Muscle layer of colon (tissue), 2 donors: ENCODE results near the gene CACNA2D4.

Experiments
- H3K27ac ChIP-seq: one replicate; pipeline ENCODE4 v1.7.0; 2013; ENCODE audit warnings: low read depth, mild to moderate bottlenecking, low read length, moderate library complexity
- H3K27me3 ChIP-seq, 2 donors: one replicate each; pipeline ENCODE4 v1.7.0; 2013; ENCODE audit warnings: low read length in 2 of 2, mild to moderate bottlenecking in 2 of 2; ENCODE audit not compliant: insufficient read depth in 2 of 2, control insufficient read depth in 1 of 2
- H3K36me3 ChIP-seq: one replicate; pipeline ENCODE4 v1.7.0; 2013; ENCODE audit warnings: mild to moderate bottlenecking, low read length; ENCODE audit not compliant: insufficient read depth
- H3K4me1 ChIP-seq: one replicate; pipeline ENCODE4 v1.7.0; 2013; ENCODE audit warnings: mild to moderate bottlenecking, low read length; ENCODE audit not compliant: insufficient read depth
- H3K4me3 ChIP-seq, 2 donors: one replicate each; pipeline ENCODE4 v1.7.0; 2013; ENCODE audit warnings: low read length in 2 of 2, low read depth in 1 of 2, mild to moderate bottlenecking in 1 of 2, moderate library complexity in 1 of 2
- H3K9ac ChIP-seq: one replicate; pipeline ENCODE4 v1.7.0; 2013; ENCODE audit warnings: low read length
- H3K9me3 ChIP-seq: one replicate; pipeline ENCODE4 v1.7.0; 2013; ENCODE audit warnings: mild to moderate bottlenecking, low read length
- donor health status: abdominal sarcoma.
- donor health status: Adenocarcinoma of cecum.

Gene CACNA2D4

DNA sequence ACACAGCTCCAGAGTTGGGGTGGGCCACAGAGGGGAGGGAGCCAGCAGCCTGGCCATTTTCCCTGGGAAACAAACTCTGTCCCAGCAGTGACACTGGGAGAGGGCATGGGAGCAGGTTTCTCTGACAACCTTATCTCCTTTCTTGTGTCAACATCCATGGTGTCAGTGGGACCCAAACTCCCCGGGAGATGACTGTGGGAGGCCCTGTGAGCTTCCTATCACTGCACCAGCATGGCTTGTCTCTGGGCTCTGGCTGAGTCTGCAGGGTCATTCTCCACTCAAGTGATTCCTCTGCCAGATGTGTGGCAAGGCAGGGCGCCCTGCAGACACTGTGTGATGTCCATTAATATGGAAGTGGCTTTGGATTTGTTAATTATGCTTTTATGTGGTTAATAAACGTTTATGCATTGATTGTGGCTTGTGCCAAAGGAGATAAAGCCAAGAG, 88.0 kb downstream of the CACNA2D4 start:
- no peak overlapping the region for H3K9ac ChIP-seq
- no peak overlapping the region for H3K4me3 ChIP-seq
- no peaks in the 10 kb centered on the region for H3K9me3 ChIP-seq
- H3K27ac ChIP-seq = no peak overlapping the region
- H3K36me3 ChIP-seq = no peaks in the 10 kb centered on the region
- peaks cover 3 to 12% of the 10 kb centered on the region in 2 donors for H3K27me3 ChIP-seq
- no peaks in the 10 kb centered on the region for H3K4me1 ChIP-seq

DNA sequence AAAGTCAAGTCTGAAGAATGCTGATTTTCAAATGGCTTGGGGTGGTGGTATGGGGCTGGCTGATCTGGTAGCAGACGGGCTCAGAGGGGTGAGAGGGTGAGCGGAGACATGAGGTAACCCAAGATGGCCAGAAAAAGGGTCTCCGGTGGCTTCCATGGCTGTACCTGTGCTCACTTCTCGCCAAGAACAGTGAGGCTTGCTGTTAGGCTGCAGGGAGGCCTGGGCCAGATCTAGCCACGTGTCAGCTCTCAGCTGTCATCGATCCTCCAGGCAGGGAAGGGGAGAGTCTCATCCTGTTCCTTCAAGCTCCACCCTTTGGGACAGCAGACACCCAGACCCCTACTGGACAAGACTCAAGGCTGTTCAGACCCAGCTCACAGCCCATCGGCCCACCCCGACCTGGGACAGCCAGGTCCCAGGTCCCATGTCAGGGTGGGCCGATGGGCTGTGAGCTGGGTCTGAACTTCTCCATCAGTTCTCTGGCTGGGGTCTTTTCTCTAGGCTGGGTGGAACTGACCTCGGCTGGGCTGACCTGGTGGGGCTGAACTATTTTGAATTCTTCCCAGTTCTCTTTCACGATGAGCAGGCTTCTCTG, 89.0 kb downstream of the CACNA2D4 start:
- Histone ChIP-seq H3K27ac (no peak overlapping the region), H3K9ac (no peak overlapping the region), H3K9me3 (no peaks in the 10 kb centered on the region), H3K4me1 (no peaks in the 10 kb centered on the region), H3K27me3 (peaks cover 3 to 12% of the 10 kb centered on the region in 2 donors), H3K4me3 (no peak overlapping the region), H3K36me3 (no peaks in the 10 kb centered on the region)

DNA sequence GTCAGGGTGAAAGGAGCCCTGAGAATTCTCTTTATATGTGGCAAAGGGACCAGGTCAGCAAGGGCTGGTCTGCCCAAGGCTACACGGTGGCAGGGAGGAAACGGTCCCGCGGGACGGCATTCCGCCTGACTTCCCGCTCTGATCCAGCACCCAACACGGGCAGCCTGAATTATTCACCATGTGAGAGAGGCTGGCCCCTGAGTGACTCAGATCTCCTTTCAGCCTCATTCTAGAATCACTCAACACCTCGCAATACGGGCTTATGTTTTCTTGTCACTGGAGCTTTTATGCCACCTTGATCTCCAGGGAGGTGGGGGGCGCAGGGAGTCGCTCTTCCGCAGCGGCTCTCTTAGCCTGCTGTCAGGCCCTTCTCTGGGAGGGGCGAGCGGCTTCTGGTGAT, 89.6 kb downstream of the CACNA2D4 start:
- Histone ChIP-seq H3K4me3 (no peak overlapping the region), H3K9me3 (no peaks in the 10 kb centered on the region), H3K9ac (no peak overlapping the region), H3K27ac (no peak overlapping the region), H3K27me3 (peaks cover 8 to 12% of the 10 kb centered on the region in 2 donors), H3K36me3 (no peaks in the 10 kb centered on the region), H3K4me1 (no peaks in the 10 kb centered on the region)

DNA sequence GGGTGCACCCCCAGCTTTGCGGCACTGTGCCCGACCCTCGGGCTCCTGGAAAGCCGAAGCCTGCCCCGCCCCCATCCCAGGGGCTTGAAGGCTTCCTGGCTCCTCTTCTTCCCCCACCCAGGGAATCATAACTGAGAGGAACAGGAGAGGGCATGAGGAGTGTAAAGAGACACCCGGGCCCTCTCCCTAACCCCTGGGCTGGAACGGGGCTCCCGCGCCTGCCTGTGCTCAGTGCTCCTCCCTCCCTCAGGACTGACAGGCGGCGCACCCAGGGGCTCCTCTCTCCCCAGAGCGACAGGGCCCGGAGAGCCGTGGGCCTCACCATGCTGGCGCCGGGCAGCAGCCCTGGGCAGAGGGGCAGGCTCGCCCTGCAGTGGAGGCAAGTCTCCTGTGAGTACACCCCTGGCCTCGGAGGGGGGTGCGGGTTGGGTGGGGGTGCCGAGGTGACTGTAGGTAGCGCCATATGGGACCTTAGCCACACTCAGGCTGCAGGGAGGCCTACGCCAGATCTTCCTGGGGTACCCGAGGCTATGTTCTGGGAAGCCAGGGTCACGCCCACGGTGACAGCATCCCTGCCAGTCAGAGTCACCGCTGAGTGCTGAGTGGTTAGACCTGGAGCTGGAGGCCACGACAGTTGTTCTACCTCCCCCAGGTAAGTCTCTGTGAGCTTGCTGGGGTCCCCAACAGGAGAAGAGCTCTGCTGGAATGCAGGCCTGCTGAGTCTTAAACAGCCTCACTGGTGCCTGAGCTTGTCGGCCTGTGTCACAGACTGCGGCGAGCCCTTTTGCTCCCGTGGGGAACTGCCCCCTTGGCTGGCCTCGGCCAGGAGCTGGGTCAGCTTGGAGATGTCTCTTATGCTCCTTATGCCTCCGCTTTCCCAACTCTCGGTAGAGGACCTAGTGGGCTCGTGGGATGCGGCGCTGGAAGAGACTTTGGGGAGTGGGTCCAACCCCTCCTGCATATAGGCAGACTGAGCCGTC, 90.3 kb downstream of the CACNA2D4 start:
- H3K9ac ChIP-seq = no peak overlapping the region
- H3K27ac ChIP-seq = no peak overlapping the region

DNA sequence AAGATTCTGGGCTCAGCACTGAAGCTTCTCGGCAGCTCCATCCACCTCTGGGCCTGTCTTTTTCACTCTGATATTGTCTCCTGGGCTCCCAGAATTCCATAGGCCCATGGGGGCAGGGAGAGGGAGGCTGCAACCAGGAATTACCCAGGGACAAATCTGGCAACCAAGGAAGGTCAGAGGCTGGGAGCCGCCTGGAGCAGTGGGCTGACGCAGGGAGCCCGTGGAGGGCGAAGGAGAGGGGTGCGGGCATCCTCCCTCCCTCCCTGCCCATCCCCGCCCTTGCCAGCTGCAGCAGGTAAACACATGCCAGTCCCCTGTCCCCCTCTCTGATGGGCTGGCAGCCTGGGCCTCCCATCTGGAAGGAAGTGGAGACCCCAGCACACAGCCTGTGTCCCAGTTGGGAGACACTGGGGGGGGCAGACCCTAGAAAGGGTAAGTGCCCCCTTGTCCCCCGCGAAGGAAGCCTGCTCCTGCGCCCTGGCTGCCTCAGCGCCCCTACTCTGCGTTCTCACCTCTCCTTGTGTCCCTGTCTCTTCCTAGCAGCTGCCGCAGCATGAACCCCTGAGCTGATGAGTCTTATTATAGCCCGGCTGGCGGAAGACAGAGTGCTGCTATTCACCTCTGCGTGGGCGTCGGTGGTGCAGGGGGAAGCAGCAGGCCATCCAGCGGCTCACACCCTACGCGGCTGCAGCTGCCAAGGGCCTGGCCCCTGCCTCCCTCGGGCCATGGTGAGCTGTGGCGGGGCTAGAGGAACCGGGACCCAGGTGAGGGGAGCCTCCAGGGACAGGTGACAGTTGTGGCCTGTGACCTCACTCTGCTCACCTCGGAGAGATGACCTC, 91.4 kb downstream of the CACNA2D4 start:
- Histone ChIP-seq H3K36me3 (no peaks in the 10 kb centered on the region), H3K27ac (no peak overlapping the region), H3K9me3 (no peaks in the 10 kb centered on the region), H3K4me3 (no peak overlapping the region), H3K27me3 (peaks cover 12 to 26% of the 10 kb centered on the region in 2 donors), H3K9ac (no peak overlapping the region), H3K4me1 (no peaks in the 10 kb centered on the region)

More for the DNA sequence above, 90.3 kb downstream of the CACNA2D4 start:
- no peaks in the 10 kb centered on the region for H3K36me3 ChIP-seq
- no peaks in the 10 kb centered on the region for H3K9me3 ChIP-seq
- H3K4me1 ChIP-seq = no peaks in the 10 kb centered on the region
- no peak overlapping the region for H3K4me3 ChIP-seq
- H3K27me3 ChIP-seq = peaks cover 12 to 16% of the 10 kb centered on the region in 2 donors

DNA sequence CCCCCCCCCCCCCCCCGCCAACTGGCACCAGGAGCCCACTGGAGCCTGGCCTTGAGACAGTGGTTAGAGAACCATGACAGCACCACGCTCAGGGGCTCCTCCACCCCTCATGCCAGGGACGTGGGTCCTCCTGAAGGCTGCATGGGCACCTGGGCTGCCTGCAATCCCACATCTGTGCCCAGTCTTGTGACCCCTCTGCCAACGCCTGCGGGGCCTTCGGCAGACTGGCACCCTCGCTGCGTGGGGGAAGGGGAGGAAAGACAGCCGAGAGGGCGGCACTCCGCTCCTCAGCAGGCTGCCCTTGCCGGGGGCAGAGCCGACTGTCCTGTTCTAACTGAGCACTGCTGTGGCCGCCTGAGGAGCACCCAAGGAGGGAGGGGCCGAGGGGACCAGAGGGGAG, 92.1 kb downstream of the CACNA2D4 start:
- no peak overlapping the region for H3K27ac ChIP-seq
- H3K4me1 ChIP-seq = no peaks in the 10 kb centered on the region
- H3K36me3 ChIP-seq = no peaks in the 10 kb centered on the region
- H3K27me3 ChIP-seq = peaks cover 7 to 33% of the 10 kb centered on the region in 2 donors
- H3K9ac ChIP-seq = no peak overlapping the region
- no peaks in the 10 kb centered on the region for H3K9me3 ChIP-seq
- no peak overlapping the region for H3K4me3 ChIP-seq

DNA sequence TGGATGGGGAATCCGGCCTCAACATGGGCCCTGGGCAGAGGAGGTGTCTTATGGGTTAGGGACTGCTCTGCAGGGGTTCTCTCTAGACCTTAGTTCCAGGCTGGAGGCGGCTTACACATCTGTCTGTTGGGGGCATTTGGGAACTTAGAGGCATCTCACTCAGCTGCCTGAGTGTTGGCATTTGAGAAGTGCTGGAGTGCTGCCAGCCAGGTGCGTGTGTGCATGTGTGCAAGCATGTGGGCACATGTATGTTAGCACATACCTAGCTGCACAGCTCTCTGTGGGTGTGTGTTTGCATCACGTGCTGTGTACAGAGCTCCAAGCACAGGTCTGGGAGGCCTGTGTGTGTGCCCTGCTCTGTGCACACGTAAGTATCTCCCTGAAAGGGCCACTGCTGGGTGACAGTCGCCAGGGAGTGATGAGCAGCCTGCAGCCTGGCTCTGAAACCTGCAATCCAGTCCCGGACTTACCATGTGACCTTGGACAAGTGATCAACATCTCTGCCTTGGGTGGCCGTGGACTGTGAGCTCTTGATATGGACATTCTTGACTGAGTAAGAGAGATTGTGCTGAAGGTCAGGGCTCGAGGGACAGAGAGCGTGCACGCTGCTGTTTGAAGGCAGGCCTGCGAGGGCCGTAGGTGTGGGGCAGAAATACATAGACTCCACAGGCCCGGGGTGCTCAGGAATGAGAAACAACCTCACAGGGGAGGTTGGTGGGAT, 92.9 kb downstream of the CACNA2D4 start:
- H3K4me1 ChIP-seq = no peaks in the 10 kb centered on the region
- H3K36me3 ChIP-seq = no peaks in the 10 kb centered on the region
- H3K27ac ChIP-seq = no peak overlapping the region
- no peak overlapping the region for H3K4me3 ChIP-seq
- H3K27me3 ChIP-seq = peaks cover 2 to 41% of the 10 kb centered on the region in 2 donors
- H3K9ac ChIP-seq = no peak overlapping the region
- no peaks in the 10 kb centered on the region for H3K9me3 ChIP-seq

DNA sequence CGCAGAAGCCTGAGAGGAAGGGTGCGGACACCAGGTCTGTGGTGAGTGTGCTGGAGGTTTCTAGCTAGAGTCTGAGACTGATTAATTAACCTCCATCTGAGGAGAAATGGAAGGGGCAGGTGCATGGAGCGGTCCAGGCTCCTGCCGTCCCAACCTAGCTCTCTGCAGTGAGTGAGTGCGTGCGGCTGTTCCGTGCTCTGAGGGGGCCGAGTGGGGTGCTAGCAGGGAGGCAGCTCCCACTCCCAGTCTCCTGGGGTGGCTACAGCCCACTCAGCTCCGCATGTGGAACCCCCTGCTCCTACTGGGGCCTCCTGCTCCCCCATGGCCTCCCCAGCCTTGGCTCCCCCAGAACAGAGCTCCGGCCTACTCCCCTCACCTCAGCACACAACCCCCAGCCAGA, 95.2 kb downstream of the CACNA2D4 start:
- H3K36me3 ChIP-seq = no peaks in the 10 kb centered on the region
- no peak overlapping the region for H3K4me3 ChIP-seq
- no peak overlapping the region for H3K9ac ChIP-seq
- no peaks in the 10 kb centered on the region for H3K4me1 ChIP-seq
- no peaks in the 10 kb centered on the region for H3K9me3 ChIP-seq
- H3K27me3 ChIP-seq = peaks cover 6 to 54% of the 10 kb centered on the region in 2 donors
- no peak overlapping the region for H3K27ac ChIP-seq

DNA sequence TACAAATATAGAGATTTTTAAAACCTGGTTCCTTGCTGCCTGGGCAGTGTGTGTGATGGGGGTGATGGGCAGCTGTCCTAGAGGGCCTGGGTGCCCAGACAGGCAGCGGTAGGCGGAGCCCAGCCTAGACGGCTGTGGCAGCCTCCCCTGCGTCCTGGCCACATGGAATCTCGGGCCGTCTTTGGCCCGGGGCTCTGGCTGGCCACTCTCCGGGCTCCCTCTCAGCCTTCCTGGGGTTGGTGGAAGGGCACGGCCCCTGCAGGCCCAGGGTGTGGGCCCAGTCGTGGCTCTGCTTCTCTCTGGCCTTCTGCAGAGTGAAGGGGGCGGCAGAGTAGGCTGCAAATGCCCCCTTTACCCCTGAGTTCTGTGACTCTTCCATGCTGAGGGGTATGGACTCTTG, 95.8 kb downstream of the CACNA2D4 start:
- Histone ChIP-seq H3K27me3 (peaks cover 6 to 51% of the 10 kb centered on the region in 2 donors), H3K27ac (no peak overlapping the region), H3K4me1 (no peaks in the 10 kb centered on the region), H3K9me3 (no peaks in the 10 kb centered on the region), H3K36me3 (no peaks in the 10 kb centered on the region), H3K4me3 (no peak overlapping the region), H3K9ac (no peak overlapping the region)

DNA sequence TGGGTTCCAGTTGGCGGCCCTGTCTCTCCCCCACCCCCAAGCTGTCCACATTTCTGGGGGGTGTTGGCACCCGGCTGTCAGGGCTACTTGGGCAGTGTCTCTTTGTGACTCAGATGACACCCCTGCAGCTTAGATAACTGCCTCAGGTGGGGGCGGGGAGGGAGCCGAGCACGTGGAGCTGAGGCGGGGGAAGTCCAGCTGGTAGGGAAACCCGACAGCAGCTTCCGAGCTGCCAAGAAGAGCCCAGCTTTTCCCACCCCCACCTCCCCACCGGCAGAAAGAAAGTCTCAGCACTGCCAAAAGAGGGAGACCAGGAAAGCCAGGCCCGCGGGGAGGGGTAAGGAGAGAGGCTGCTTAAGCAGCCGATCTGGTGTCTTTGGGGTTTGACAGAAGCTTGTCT, 96.6 kb downstream of the CACNA2D4 start:
- no peak overlapping the region for H3K9ac ChIP-seq
- H3K4me1 ChIP-seq = no peaks in the 10 kb centered on the region
- H3K36me3 ChIP-seq = no peaks in the 10 kb centered on the region
- H3K27me3 ChIP-seq = peaks cover 6 to 51% of the 10 kb centered on the region in 2 donors
- no peak overlapping the region for H3K27ac ChIP-seq
- H3K9me3 ChIP-seq = no peaks in the 10 kb centered on the region
- no peak overlapping the region for H3K4me3 ChIP-seq
